Stimulated activated naive CD8-positive, alpha-beta T cell treated with anti-CD3 and anti-CD28 coated beads, Interleukin-15, amount 100 ng/mL, for 72 hours (primary cell): Measurements from ENCODE around the gene QKI.

ENCODE experiments used
- ATAC-seq: fragments of 150-1000 bp; cut with Tn5 transposase; 2 replicates; pipeline ENCODE4 v1.10.0; 2021; ENCODE audit warnings: mild to moderate bottlenecking, moderate library complexity
- DNase-seq, 2 donors: peaks; one replicate each; pipeline ENCODE4 v3.0.0; 2021 to 2022
- H3K27ac Mint-ChIP-seq, 2 donors: one replicate each; pipeline ENCODE4 v1.8.0; 2022; ENCODE audit warnings: mild to moderate bottlenecking in 2 of 2, mixed read lengths in 2 of 2, moderate library complexity in 2 of 2
- H3K27me3 Mint-ChIP-seq: one replicate; pipeline ENCODE4 v1.8.0; 2022; ENCODE audit warnings: mixed read lengths
- H3K4me1 Mint-ChIP-seq: one replicate; pipeline ENCODE4 v1.8.0; 2022; ENCODE audit warnings: mild to moderate bottlenecking, mixed read lengths
- H3K4me3 Mint-ChIP-seq, 2 donors: one replicate each; pipeline ENCODE4 v1.8.0; 2022; ENCODE audit warnings: mild to moderate bottlenecking in 2 of 2, mixed read lengths in 2 of 2, moderate library complexity in 1 of 2
- H3K9me3 Mint-ChIP-seq, 2 donors: one replicate each; pipeline ENCODE4 v1.8.0; 2022; ENCODE audit warnings: mixed read lengths in 2 of 2

Gene QKI

GRCh38 chr6:163620670-163621330, 206.3 kb downstream of the QKI start:
- Mint-ChIP-seq H3K27ac (no peak overlapping the region), H3K4me1 (no peaks in the 10 kb centered on the region), H3K27me3 (peaks cover 5% of the 10 kb centered on the region), H3K4me3 (no peak overlapping the region), H3K9me3 (no peaks in the 10 kb centered on the region)
- DNase-seq (no peak), ATAC-seq (no peak)

- no peak overlapping the region for H3K27ac Mint-ChIP-seq
- ATAC-seq, result no peak
- no peak for DNase-seq
- peaks cover 21% of the 10 kb centered on the region for H3K27me3 Mint-ChIP-seq
- H3K4me1 Mint-ChIP-seq, result no peaks in the 10 kb centered on the region
- H3K4me3 Mint-ChIP-seq, result no peak overlapping the region
- no peaks in the 10 kb centered on the region for H3K9me3 Mint-ChIP-seq
These were observed 210.7 kb downstream of the QKI start for GRCh38 chr6:163625265-163625664.

- DNase-seq (no peak), ATAC-seq (no peak)
- Mint-ChIP-seq H3K4me3 (no peak overlapping the region), H3K27ac (no peak overlapping the region), H3K27me3 (peaks cover 23% of the 10 kb centered on the region), H3K9me3 (no peaks in the 10 kb centered on the region), H3K4me1 (no peaks in the 10 kb centered on the region)
These were observed 211.8 kb downstream of the QKI start for GRCh38 chr6:163626073-163626867.

- Mint-ChIP-seq H3K27me3 (peaks cover 32% of the 10 kb centered on the region), H3K27ac (no peak overlapping the region), H3K9me3 (no peaks in the 10 kb centered on the region), H3K4me1 (no peaks in the 10 kb centered on the region), H3K4me3 (no peak overlapping the region)
- ATAC-seq (no peak), DNase-seq (no peak)
These were observed 212.9 kb downstream of the QKI start for GRCh38 chr6:163627274-163628062.
